Measurements from ENCODE around the gene AFAP1L1.

GRCh38 chr5:149358294-149358651 lies 86.6 kb downstream of the AFAP1L1 start:
- TF ChIP-seq CTCF (IDR thresholded peaks at IDR 0.05), result no peak
- no peak for TF ChIP-seq SIN3A (IDR thresholded peaks at IDR 0.05; ENCODE audit: borderline replicate concordance, insufficient read depth, low read depth, low read length)
